DMS79 treated with DMSO at 0.1 percent for 48 hours (cell line): ENCODE data around the gene DUSP9.

Experiments
- DNase-seq: peaks from one replicate; lab custom pipeline; 2025; lab: John Stamatoyannopoulos, UW

Gene DUSP9

GRCh38 chrX:153622661-153623309, 24.2 kb upstream of the DUSP9 start:
- DNase-seq = no peak

DNA sequence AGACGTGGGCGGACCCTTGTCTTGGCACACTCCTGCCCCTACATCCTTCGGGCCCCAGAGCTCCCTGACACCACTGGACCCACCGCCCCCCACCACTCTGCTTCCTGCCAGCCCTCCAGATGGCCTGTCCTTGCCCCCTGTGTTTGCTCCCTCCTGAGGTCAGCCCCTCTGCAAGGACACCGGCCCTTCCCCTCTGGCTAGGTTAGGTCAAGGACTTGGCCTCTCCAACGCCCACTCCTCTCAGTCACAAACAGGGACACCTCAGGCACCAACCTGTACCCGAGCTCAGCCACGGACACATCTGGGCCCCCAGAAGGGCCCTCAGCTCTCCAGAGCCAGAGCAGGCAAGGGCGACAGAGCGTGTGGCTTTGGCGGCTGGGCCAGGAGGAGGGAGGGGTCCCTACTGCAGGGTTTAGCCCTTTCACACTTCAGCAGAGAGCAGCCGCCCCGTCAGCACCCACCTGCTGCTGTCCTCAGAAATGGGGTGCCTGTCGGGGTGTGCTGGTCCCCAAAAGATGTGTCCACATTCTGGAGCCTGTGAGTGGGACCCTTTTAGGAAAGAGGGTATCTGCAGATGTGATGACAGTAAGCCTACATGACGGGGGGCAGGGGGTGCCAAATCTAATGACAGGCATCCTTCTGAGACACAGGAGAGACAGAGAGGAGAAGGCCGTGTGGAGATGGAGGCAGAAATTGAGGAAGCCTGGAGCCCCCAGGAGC, 23.5 kb upstream of the DUSP9 start:
- DNase-seq = no peak

GRCh38 chrX:153624196-153625091, 22.6 kb upstream of the DUSP9 start:
- no peak for DNase-seq

GRCh38 chrX:153625271-153626024, 21.6 kb upstream of the DUSP9 start:
- DNase-seq = no peak

GRCh38 chrX:153626025-153626633, 20.9 kb upstream of the DUSP9 start:
- DNase-seq = no peak

DNA sequence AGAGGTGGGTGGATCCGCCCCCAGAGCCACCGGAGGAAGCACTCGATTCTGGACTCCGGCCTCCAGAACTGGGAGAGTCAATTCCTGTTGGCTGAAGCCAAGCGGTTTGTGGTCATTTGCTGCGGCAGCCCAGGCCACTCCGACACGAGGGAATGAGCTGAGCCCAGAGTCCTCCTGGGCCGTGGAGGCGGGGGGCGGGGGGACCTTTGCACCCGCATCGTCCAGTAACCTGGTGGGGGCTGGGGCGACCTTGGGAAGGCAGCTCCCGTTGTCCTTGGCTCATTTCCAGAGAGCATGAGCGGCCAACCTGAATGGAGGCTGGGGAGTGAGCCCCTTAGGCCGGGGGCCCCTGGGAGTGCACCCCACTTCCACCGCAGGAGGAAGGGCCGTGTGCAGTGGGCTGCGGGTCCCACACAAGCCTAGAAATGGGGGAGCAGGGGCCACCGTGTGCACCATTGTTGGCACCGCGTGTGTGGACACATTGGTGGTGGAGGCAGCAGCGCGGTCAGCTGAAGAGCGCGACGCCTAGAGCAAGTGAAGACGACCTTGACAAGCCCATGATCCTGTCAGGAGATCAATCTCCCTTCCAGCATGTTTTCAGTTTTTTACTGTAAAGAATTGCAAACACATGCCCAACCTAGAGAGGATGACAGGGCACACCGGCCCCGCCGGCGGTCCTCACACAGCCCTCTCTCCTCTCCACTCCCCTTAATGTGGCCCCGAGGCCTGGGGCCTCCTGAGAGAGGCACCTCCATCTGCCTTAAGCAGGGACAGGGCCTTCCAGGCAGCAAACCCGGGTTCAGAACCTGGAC, 19.9 kb upstream of the DUSP9 start:
- no peak for DNase-seq

DNA sequence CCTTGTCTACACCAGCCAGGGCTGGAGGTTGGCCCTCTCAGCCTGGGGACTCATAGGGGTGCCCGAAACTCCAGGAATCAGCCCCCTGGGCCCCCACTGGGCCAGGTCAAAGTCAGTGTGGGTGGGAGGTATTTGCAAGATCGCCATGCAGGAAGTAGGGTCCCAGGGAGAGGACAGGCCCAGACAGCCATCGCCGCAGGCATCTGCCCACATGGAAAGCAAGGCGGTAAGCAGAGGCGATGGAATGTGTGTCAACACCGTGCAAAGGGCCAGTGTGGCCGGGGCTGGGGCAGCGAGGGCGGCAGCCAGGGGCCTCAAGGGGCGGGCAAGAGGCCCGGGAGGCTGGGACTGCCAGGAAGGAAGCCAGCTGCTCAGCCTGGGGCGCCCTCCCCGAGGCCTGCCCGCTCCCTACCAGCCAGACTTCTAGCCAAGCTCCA, 19.3 kb upstream of the DUSP9 start:
- no peak for DNase-seq

DNA sequence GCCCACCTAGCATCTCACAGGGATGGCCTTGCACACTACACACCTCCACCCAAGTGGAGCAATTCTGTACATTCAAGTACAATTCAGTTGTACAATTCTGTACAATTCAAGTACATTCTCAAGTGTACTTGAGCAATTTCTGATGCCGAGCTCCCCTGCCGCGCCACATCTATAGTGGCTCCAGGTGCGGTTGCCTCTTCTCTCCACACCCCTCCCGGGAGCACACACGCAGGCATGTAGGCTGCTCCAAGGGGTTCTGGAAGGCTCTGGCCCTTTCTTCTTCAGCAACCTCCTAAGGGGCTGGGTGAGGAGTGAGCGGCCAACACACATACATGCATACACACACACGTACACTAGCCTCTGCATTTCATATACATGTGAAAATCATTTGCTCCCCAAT, 18.9 kb upstream of the DUSP9 start:
- DNase-seq = peak; percentile 38

- DNase-seq = no peak
These were observed 18.3 kb upstream of the DUSP9 start for GRCh38 chrX:153628665-153629064.

GRCh38 chrX:153631346-153631745, 15.7 kb upstream of the DUSP9 start:
- DNase-seq = no peak

DNA sequence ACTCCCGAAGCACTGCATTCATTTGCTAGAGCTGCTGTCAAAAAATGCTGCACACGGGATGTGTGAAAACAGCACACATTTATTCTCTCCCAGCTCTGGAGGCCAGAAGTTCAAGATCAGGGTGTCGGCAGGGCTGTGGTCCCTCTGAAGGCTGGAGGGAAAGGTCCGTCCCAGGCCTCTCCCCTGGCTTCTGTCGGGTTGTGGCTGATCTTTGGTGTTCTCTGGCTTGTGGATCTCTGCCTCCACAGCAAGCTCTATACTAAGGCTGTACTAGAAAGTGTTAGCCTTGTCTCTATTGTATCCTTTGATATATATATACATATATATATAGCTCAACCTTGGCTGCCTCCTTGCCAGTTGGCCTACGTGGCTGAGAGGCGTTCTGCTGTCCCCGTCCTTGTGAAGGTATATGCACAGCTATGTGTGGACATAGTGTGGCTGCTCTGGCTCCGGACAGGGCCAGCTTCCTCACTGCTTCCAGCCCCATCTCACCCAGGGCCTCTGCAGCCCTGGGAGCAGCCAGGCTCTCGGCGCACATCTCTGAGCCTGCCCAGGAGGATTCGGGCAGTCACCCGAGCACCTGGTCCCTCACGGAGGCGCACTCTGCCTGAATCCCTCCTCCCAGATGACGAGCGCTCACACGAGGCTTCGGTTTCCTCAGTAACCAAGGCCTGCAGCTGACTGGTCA, 15.0 kb upstream of the DUSP9 start:
- DNase-seq = no peak

DNA sequence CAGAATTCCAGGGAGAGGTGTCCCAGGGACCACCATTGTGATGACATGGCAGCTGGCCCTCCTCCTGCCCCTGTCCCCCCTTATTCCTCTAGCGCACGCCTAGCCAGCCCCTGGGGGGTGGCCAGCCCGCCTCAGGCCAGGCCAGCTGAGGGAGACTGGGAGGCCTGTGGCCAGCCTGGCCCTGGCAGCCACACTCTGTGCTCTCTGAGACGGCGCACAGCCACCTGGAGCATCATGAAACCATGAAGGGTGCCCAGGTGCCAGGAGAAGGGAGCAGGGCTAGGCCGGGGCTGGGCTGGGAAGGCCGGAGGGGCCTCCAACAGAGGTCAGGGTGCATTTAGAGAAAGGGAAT, 14.4 kb upstream of the DUSP9 start:
- DNase-seq = no peak

- DNase-seq = no peak
These were observed 14.0 kb upstream of the DUSP9 start for GRCh38 chrX:153633048-153633447.

- DNase-seq = no peak
These were observed 13.3 kb upstream of the DUSP9 start for GRCh38 chrX:153633607-153634180.

- DNase-seq = no peak
These were observed 12.8 kb upstream of the DUSP9 start for GRCh38 chrX:153634236-153634635.

- DNase-seq = no peak
These were observed 12.2 kb upstream of the DUSP9 start for GRCh38 chrX:153634832-153635231.

DNA sequence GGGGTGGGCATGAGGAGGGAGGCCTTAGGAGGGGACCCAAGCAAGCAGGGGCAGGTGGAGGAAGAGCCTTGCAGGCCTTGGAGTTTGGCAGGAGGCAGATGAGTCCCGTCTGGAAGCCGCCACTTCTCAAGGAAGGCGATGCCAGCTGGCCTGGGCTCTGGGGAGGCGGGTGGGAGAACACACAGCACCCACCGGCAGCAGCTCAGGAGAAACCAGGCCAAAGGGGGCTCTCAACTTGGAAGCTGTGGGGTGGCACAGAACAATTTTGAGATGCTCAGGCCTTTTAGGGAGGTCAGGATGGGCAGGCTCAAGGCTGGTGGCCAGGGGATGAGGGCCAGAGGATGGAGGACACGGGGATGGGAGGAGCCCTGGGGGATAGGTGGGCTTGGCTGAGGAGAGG, 11.6 kb upstream of the DUSP9 start:
- DNase-seq = no peak

GRCh38 chrX:153635788-153636668, 11.0 kb upstream of the DUSP9 start:
- no peak for DNase-seq

GRCh38 chrX:153636716-153637115, 10.3 kb upstream of the DUSP9 start:
- DNase-seq = no peak
